Measurements from ENCODE around the gene ZNF98.

The ZNF98 gene

GRCh38 chr19:22421797-22422196 is 349 bp downstream of the ZNF98 start:
- DNase-seq (ENCODE audit: low read depth): no peak
- TF ChIP-seq CTCF (IDR thresholded peaks at IDR 0.05; ENCODE audit: insufficient read depth, low read depth, low read length, missing control alignments): no peak
- H3K4me3 ChIP-seq (ENCODE audit: low read length): no peak overlapping the region

- no peak for TF ChIP-seq CTCF (IDR thresholded peaks at IDR 0.05; ENCODE audit: insufficient read depth, low read depth, low read length, missing control alignments)
- no peak for DNase-seq (ENCODE audit: low read depth)
- no peak overlapping the region for H3K4me3 ChIP-seq (ENCODE audit: low read length)
Observed at GRCh38 chr19:22354665-22355064, 67.5 kb downstream of the ZNF98 start.

Data from epithelial cell of esophagus (primary cell).